Mesendoderm (in vitro differentiated cells): ENCODE data around the gene NLGN1.

Experiments
- DNase-seq: peaks from one replicate; pipeline ENCODE4 v3.0.0; 2013
- H2AK5ac ChIP-seq: 2 replicates; pipeline ENCODE4 v1.6.1; 2013; ENCODE audit warnings: low read length, inconsistent platforms
- H2BK120ac ChIP-seq: 2 replicates; pipeline ENCODE4 v1.6.1; 2013; ENCODE audit warnings: low read depth, mild to moderate bottlenecking, low read length, moderate library complexity, mixed read lengths
- H2BK15ac ChIP-seq: replicated peaks from 2 replicates; pipeline ENCODE4 v1.6.1; 2013; ENCODE audit warnings: low read depth, mild to moderate bottlenecking, moderate library complexity
- H2BK5ac ChIP-seq: 2 replicates; pipeline ENCODE4 v1.6.1; 2013; ENCODE audit warnings: low read length, inconsistent platforms
- H3K18ac ChIP-seq: 2 replicates; pipeline ENCODE4 v1.6.1; 2013; ENCODE audit warnings: mild to moderate bottlenecking, low read length, mixed read lengths
- H3K23ac ChIP-seq: one replicate; pipeline ENCODE4 v1.6.1; 2013; ENCODE audit warnings: low read length
- H3K27ac ChIP-seq: 2 replicates; pipeline ENCODE4 v1.5.1; 2013; ENCODE audit warnings: low read depth, mild to moderate bottlenecking, inconsistent platforms, low read length, moderate library complexity
- H3K27me3 ChIP-seq: 2 replicates; pipeline ENCODE4 v1.6.1; 2013; ENCODE audit warnings: low read length, control low read depth, mild to moderate bottlenecking, inconsistent platforms; ENCODE audit not compliant: insufficient read depth, poor library complexity
- H3K36me3 ChIP-seq: 2 replicates; pipeline ENCODE4 v1.6.1; 2013; ENCODE audit warnings: low read length, inconsistent platforms; ENCODE audit not compliant: control insufficient read depth, insufficient read depth
- H3K4ac ChIP-seq: one replicate; pipeline ENCODE4 v1.6.1; 2013; ENCODE audit warnings: low read depth, mild to moderate bottlenecking, low read length, moderate library complexity
- H3K4me1 ChIP-seq: 2 replicates; pipeline ENCODE4 v1.6.1; 2013; ENCODE audit warnings: low read depth, low read length, inconsistent platforms; ENCODE audit not compliant: control insufficient read depth
- H3K4me2 ChIP-seq: 2 replicates; pipeline ENCODE4 v1.6.1; 2013; ENCODE audit warnings: low read length
- H3K4me3 ChIP-seq: 2 replicates; pipeline ENCODE4 v1.5.1; 2013; ENCODE audit warnings: mild to moderate bottlenecking, low read length
- H3K56ac ChIP-seq: one replicate; pipeline ENCODE4 v1.6.1; 2013; ENCODE audit warnings: low read length
- H3K79me1 ChIP-seq: 2 replicates; pipeline ENCODE4 v1.6.1; 2013; ENCODE audit warnings: low read length, inconsistent platforms
- H3K79me2 ChIP-seq: 2 replicates; pipeline ENCODE4 v1.6.1; 2013; ENCODE audit warnings: mild to moderate bottlenecking, low read length; ENCODE audit not compliant: control insufficient read depth, insufficient read depth
- H3K9ac ChIP-seq: 2 replicates; pipeline ENCODE4 v1.6.1; 2013; ENCODE audit warnings: low read length, inconsistent platforms
- H4K5ac ChIP-seq: one replicate; pipeline ENCODE4 v1.6.1; 2013; ENCODE audit warnings: low read length
- H4K8ac ChIP-seq: one replicate; pipeline ENCODE4 v1.6.1; 2013; ENCODE audit warnings: low read depth, mild to moderate bottlenecking, control low read depth, low read length, moderate library complexity
- WGBS: extraction: QIAGEN DNeasy Blood & Tissue Kit; methylation state at CpG from one replicate; pipeline ENCODE4 v1.1.7; 2013; ENCODE audit warnings: low lambda C conversion rate, missing lambda C conversion rate; ENCODE audit not compliant: insufficient coverage; ENCODE audit errors: extremely low coverage; 5-methylcytosine and 5-hydroxymethylcytosine counted together

The NLGN1 gene

DNA sequence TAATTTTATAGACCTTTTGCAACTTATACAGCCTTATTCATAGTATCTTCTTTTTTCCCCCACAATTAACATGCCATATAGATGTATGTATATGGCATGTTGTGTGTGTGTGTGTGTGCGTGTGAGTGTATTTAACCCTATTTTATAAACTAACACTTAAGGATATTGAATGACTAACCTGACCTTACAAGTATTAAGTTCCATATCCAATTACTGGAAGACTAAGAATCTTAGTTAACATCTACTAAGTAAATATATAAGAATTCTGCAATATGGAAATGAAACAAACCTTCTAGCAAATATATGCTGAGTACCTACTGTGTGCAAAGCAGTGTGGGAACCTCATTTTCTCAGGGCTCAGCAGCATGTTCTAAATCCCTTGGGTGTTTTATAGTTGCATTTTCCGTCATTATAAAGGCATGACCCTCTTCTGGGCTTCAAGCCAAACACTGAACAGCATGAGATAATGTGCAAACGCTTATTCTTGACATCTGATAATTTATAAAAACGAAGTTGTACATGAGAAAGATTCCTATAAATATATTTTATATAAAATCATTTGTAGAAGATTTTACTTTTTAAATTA, 105.5 kb downstream of the NLGN1 start:
- Histone ChIP-seq H3K4ac (no peak overlapping the region), H2BK120ac (no peak overlapping the region), H4K5ac (no peak overlapping the region), H3K79me1 (no peaks in the 10 kb centered on the region), H3K4me1 (no peaks in the 10 kb centered on the region), H2AK5ac (no peak overlapping the region), H3K36me3 (no peaks in the 10 kb centered on the region), H4K8ac (no peak overlapping the region), H3K9ac (no peak overlapping the region), H3K4me2 (no peak overlapping the region), H3K79me2 (no peaks in the 10 kb centered on the region), H2BK5ac (no peak overlapping the region), H3K23ac (no peak overlapping the region), H3K4me3 (no peak overlapping the region), H2BK15ac (no peak overlapping the region), H3K56ac (no peak overlapping the region), H3K27me3 (no peaks in the 10 kb centered on the region), H3K27ac (no peak overlapping the region), H3K18ac (no peak overlapping the region)
- WGBS = no CpG with 5 or more reads among the region's 4 CpGs
- DNase-seq = no peak

DNA sequence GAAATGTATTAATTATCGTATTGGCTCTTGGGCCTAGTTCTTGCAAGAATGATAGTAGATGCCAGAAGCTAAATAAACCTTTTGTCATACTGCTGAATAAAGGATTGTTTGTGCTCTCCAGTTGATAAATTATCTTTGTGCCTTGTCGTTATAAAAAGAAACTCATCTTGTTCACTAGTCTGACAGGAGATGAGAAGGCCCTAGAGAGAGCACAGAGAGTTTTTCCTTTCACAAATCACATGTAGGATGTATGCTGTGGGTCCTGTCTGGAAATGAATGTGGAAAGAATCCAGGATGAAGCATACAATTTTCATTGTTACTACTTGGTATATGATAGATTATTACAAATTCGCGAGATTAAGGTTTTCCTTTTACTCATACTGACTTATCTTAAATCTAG, 113.0 kb downstream of the NLGN1 start:
- Histone ChIP-seq H2AK5ac (no peak overlapping the region), H3K27ac (no peak overlapping the region), H3K4me1 (no peaks in the 10 kb centered on the region), H4K5ac (no peak overlapping the region), H2BK5ac (no peak overlapping the region), H3K79me2 (no peaks in the 10 kb centered on the region), H3K56ac (no peak overlapping the region), H3K36me3 (no peaks in the 10 kb centered on the region), H3K4ac (no peak overlapping the region), H3K18ac (no peak overlapping the region), H3K4me2 (no peak overlapping the region), H3K4me3 (no peak overlapping the region), H2BK120ac (no peak overlapping the region), H3K27me3 (no peaks in the 10 kb centered on the region), H3K79me1 (no peaks in the 10 kb centered on the region), H3K9ac (no peak overlapping the region), H2BK15ac (no peak overlapping the region), H4K8ac (no peak overlapping the region), H3K23ac (no peak overlapping the region)
- WGBS = no CpG with 5 or more reads among the region's 4 CpGs
- no peak for DNase-seq

DNA sequence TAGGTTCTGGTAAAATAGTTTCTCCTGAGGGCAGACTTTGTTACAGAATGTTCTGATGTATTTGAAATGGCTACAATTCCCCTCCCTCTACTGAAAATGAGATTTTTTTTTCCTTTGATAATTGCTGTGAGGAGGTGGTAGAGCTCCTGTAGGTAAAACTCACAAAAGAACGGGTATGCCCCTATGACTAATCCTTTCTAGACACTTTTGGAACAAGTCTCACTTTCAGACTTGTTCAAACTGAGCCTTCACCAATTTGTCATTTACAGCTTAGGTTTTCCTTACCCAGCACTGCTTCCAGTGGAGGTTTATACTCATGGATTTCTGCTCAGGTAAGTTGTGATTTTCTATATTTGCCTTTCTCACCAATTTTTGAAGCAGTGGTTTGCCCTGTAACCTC, 115.6 kb downstream of the NLGN1 start:
- H2AK5ac ChIP-seq = no peak overlapping the region
- no peak overlapping the region for H2BK5ac ChIP-seq
- no peaks in the 10 kb centered on the region for H3K36me3 ChIP-seq
- H3K4me1 ChIP-seq = no peaks in the 10 kb centered on the region
- no peak overlapping the region for H3K56ac ChIP-seq
- H4K5ac ChIP-seq = no peak overlapping the region
- no peak overlapping the region for H3K4ac ChIP-seq
- DNase-seq = no peak
- H3K27ac ChIP-seq = no peak overlapping the region
- no peaks in the 10 kb centered on the region for H3K27me3 ChIP-seq
- no CpG with 5 or more reads among the region's 1 CpG for WGBS
- H3K4me3 ChIP-seq = no peak overlapping the region
- H3K9ac ChIP-seq = no peak overlapping the region
- H2BK120ac ChIP-seq = no peak overlapping the region
- H3K79me1 ChIP-seq = no peaks in the 10 kb centered on the region
- H4K8ac ChIP-seq = no peak overlapping the region
- H3K23ac ChIP-seq = no peak overlapping the region
- no peaks in the 10 kb centered on the region for H3K79me2 ChIP-seq
- no peak overlapping the region for H3K18ac ChIP-seq
- H3K4me2 ChIP-seq = no peak overlapping the region
- H2BK15ac ChIP-seq = no peak overlapping the region

DNA sequence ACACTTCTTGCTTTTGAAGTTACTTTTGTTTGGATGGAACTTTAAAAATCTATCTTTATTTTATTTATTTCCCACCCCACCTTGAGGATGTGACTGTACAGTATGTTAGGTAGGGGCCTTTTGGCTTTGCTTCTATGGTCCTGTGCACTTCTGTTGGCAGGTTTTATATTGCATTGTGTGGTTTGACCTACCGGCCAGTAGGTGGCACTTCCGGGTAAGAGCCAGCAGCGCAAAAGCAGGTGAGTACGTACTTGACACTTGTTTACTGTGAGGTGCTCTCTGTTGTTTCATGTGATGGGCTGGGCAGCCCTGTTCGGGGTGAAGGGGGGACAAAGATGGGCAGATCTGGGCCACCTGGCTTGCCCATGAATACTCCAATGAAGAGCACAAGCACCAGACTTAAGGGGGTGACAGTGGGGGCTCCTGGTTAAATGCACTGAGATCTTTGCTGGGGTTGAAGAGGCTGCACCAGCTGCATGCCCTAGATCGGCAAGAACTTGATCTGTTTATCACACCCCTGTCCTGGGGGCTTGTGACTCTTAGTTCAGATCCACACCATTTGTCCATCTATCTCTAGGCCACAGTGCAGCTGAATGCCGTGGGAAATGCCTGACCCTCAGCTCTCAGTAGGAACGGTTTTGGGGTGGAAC, 131.6 kb downstream of the NLGN1 start:
- H3K9ac ChIP-seq = no peak overlapping the region
- H3K27me3 ChIP-seq = no peaks in the 10 kb centered on the region
- no peak overlapping the region for H4K5ac ChIP-seq
- no peak overlapping the region for H2BK15ac ChIP-seq
- no peak overlapping the region for H3K18ac ChIP-seq
- WGBS = no CpG with 5 or more reads among the region's 8 CpGs
- H3K4ac ChIP-seq = no peak overlapping the region
- H3K79me2 ChIP-seq = no peaks in the 10 kb centered on the region
- H3K4me1 ChIP-seq = no peaks in the 10 kb centered on the region
- H3K4me3 ChIP-seq = no peak overlapping the region
- peak; percentile 77 for DNase-seq
- no peak overlapping the region for H2BK5ac ChIP-seq
- H3K56ac ChIP-seq = no peak overlapping the region
- H3K27ac ChIP-seq = no peak overlapping the region
- no peak overlapping the region for H4K8ac ChIP-seq
- no peaks in the 10 kb centered on the region for H3K79me1 ChIP-seq
- H2AK5ac ChIP-seq = no peak overlapping the region
- no peak overlapping the region for H2BK120ac ChIP-seq
- H3K36me3 ChIP-seq = no peaks in the 10 kb centered on the region
- H3K4me2 ChIP-seq = no peak overlapping the region
- H3K23ac ChIP-seq = no peak overlapping the region

DNA sequence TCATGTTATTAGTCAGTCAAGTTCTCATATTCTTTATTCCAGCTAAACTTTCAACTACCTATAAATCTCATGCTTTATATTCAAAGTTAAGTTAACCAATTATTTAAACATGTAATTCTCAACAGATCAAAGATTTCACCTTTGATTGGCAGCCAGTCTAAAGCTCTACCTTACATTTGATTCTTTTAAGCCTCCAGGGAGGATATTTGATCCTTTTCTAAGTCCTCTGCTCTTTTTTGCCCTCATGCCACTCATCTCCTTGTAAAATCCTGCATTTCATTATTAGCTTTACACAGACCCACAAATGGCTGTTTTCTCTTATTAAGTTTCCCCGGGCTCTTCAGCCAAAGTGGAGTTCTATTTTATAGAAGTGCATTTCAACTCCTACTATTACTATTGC, 134.1 kb downstream of the NLGN1 start:
- Histone ChIP-seq H3K27me3 (no peaks in the 10 kb centered on the region), H3K4me3 (no peak overlapping the region), H2BK5ac (no peak overlapping the region), H3K9ac (no peak overlapping the region), H3K56ac (no peak overlapping the region), H3K36me3 (no peaks in the 10 kb centered on the region), H3K4ac (no peak overlapping the region), H3K27ac (no peak overlapping the region), H4K5ac (no peak overlapping the region), H3K4me2 (no peak overlapping the region), H3K4me1 (no peaks in the 10 kb centered on the region), H2BK15ac (no peak overlapping the region), H4K8ac (no peak overlapping the region), H3K79me1 (no peaks in the 10 kb centered on the region), H3K18ac (no peak overlapping the region), H2AK5ac (no peak overlapping the region), H3K23ac (no peak overlapping the region), H2BK120ac (no peak overlapping the region), H3K79me2 (no peaks in the 10 kb centered on the region)
- DNase-seq = no peak
- WGBS = no CpG with 5 or more reads among the region's 1 CpG

DNA sequence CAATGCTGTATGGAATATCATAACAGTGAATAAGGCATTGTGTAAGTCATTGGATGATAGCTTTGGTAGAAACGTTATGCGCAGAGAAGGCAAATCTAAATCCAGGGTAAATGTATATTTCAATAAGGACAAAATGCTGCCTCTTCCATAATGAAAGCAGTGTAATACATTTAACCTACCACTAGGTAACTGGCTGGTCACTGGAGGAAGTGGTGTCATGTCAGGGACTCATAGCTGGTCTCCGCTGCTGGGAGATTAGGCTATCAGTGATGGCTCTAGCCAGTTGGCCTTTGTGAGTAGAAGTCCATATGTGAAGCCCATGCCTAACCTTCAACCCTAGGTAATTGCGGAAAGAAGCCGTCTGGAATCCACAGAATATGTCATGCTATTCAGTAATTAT, 140.9 kb downstream of the NLGN1 start:
- Histone ChIP-seq H2AK5ac (no peak overlapping the region), H2BK15ac (no peak overlapping the region), H4K5ac (no peak overlapping the region), H3K27ac (no peak overlapping the region), H2BK5ac (no peak overlapping the region), H3K27me3 (no peaks in the 10 kb centered on the region), H3K4me3 (no peak overlapping the region), H2BK120ac (no peak overlapping the region), H3K36me3 (no peaks in the 10 kb centered on the region), H3K18ac (no peak overlapping the region), H3K79me1 (no peaks in the 10 kb centered on the region), H3K79me2 (no peaks in the 10 kb centered on the region), H3K56ac (no peak overlapping the region), H3K4me2 (no peak overlapping the region), H3K4me1 (no peaks in the 10 kb centered on the region), H4K8ac (no peak overlapping the region), H3K9ac (no peak overlapping the region), H3K4ac (no peak overlapping the region), H3K23ac (no peak overlapping the region)
- no CpG with 5 or more reads among the region's 5 CpGs for WGBS
- DNase-seq = peak; percentile 40
